ENCODE data around the gene SYT9.

The SYT9 gene

GRCh38 chr11:7423946-7424345 lies 172.2 kb downstream of the SYT9 start:
- DNase-seq (ENCODE audit: low read depth): no peak

- DNase-seq (ENCODE audit: low read depth): no peak
Observed at GRCh38 chr11:7427733-7428132, 176.0 kb downstream of the SYT9 start.

GRCh38 chr11:7428196-7428595 lies 176.5 kb downstream of the SYT9 start:
- no peak for DNase-seq (ENCODE audit: low read depth)

GRCh38 chr11:7430496-7430895 lies 178.8 kb downstream of the SYT9 start:
- DNase-seq (ENCODE audit: low read depth): no peak

GRCh38 chr11:7435176-7435575 lies 183.5 kb downstream of the SYT9 start:
- DNase-seq (ENCODE audit: low read depth): no peak

- no peak for DNase-seq (ENCODE audit: low read depth)
Observed at GRCh38 chr11:7436146-7436545, 184.4 kb downstream of the SYT9 start.

- DNase-seq (ENCODE audit: low read depth): peak; percentile 1
Observed at GRCh38 chr11:7436657-7437056, 185.0 kb downstream of the SYT9 start.

- no peak for DNase-seq (ENCODE audit: low read depth)
Observed at GRCh38 chr11:7437696-7438095, 186.0 kb downstream of the SYT9 start.

- DNase-seq (ENCODE audit: low read depth): no peak
Observed at GRCh38 chr11:7439746-7440320, 188.1 kb downstream of the SYT9 start.

GRCh38 chr11:7442588-7443215 lies 191.0 kb downstream of the SYT9 start:
- peak; percentile 56 for DNase-seq (ENCODE audit: low read depth)

GRCh38 chr11:7444091-7444981 lies 192.6 kb downstream of the SYT9 start:
- DNase-seq (ENCODE audit: low read depth): no peak

GRCh38 chr11:7445564-7445963 lies 193.9 kb downstream of the SYT9 start:
- DNase-seq (ENCODE audit: low read depth): no peak

GRCh38 chr11:7448201-7448600 lies 196.5 kb downstream of the SYT9 start:
- no peak for DNase-seq (ENCODE audit: low read depth)

- DNase-seq (ENCODE audit: low read depth): no peak
Observed at GRCh38 chr11:7449211-7449840, 197.6 kb downstream of the SYT9 start.

GRCh38 chr11:7449841-7450214 lies 198.1 kb downstream of the SYT9 start:
- no peak for DNase-seq (ENCODE audit: low read depth)

GRCh38 chr11:7450836-7451235 lies 199.1 kb downstream of the SYT9 start:
- DNase-seq (ENCODE audit: low read depth): no peak

GRCh38 chr11:7451520-7451919 lies 199.8 kb downstream of the SYT9 start:
- no peak for DNase-seq (ENCODE audit: low read depth)

GRCh38 chr11:7451952-7452494 lies 200.3 kb downstream of the SYT9 start:
- DNase-seq (ENCODE audit: low read depth): no peak

GRCh38 chr11:7454854-7455253 lies 203.2 kb downstream of the SYT9 start:
- DNase-seq (ENCODE audit: low read depth): no peak

GRCh38 chr11:7457211-7457610 lies 205.5 kb downstream of the SYT9 start:
- DNase-seq (ENCODE audit: low read depth): no peak

- no peak for DNase-seq (ENCODE audit: low read depth)
Observed at GRCh38 chr11:7462706-7463105, 211.0 kb downstream of the SYT9 start.

GRCh38 chr11:7467652-7468051 lies 215.9 kb downstream of the SYT9 start:
- no peak for DNase-seq (ENCODE audit: low read depth)
